SK-N-SH (cell line): Measurements from ENCODE around the gene GOLGA8N. TPM values are rescaled to one million over a fixed set of nuclear protein-coding genes. Genes with fewer than 3 reads are reported as not detected.
"Not testable (repeated sequence)": the region's sequence is repeated elsewhere in the genome, so short reads cannot be mapped to it uniquely, and the experiment has no call there.

Source experiments
- CTCF ChIA-PET: fragments of 300-600, 350-600 bp; formaldehyde crosslinking; extraction: SDS; loops from one replicate; lab custom pipeline; 2021; lab: Yijun Ruan, JAX
- POLR2A ChIA-PET: fragments of 350-600 bp; sonication (Branson Sonifier 250); formaldehyde crosslinking; extraction: SDS; loops from one replicate; lab custom pipeline; 2020; ENCODE audit warnings: antibody characterized with exemption, inconsistent platforms; lab: Yijun Ruan, JAX
- DNase-seq: peaks from one replicate; pipeline ENCODE4 v3.0.0; 2012
- H2AFZ ChIP-seq: fragments of 200-600 bp; sonication (generic); 2 replicates; pipeline ENCODE4 v1.8.1; 2016; ENCODE audit warnings: antibody characterized with exemption, mild to moderate bottlenecking, low read depth
- H3F3A ChIP-seq: fragments of 200-600 bp; sonication (generic); replicated peaks from 2 replicates; pipeline ENCODE3; 2016; ENCODE audit warnings: antibody characterized with exemption, mild to moderate bottlenecking; ENCODE audit not compliant: insufficient read depth
- H3K27ac ChIP-seq, 2 experiments: fragments of 200-500 bp in 1 of 2; fragments of 200-600 bp in 1 of 2; sonication (Bioruptor generic) in 1 of 2; sonication (generic), shearing (Covaris generic) in 1 of 2; 2 replicates each; pipeline versions ENCODE4 v1.5.1 to v1.6.1; 2014 to 2016; ENCODE audit warnings: low read depth in 2 of 2, inconsistent platforms in 1 of 2, low read length in 1 of 2, mild to moderate bottlenecking in 1 of 2, mixed read lengths in 1 of 2
- H3K27me3 ChIP-seq: fragments of 200-600 bp; sonication (generic), shearing (Covaris generic); 2 replicates; pipeline ENCODE4 v1.6.1; 2016; ENCODE audit warnings: mixed run types; ENCODE audit not compliant: insufficient read depth
- H3K36me3 ChIP-seq, 2 experiments: fragments of 200-500 bp in 1 of 2; fragments of 200-600 bp in 1 of 2; sonication (Bioruptor generic) in 1 of 2; sonication (generic) in 1 of 2; replicated peaks in 1 of 2; 2 replicates each; pipeline versions ENCODE3 to v1.5.1; 2014 to 2016; ENCODE audit warnings: low read length in 1 of 2, mild to moderate bottlenecking in 1 of 2; ENCODE audit not compliant: insufficient read depth in 2 of 2, control insufficient read depth in 1 of 2
- H3K4me1 ChIP-seq, 2 experiments: fragments of 200-500 bp in 1 of 2; fragments of 200-600 bp in 1 of 2; sonication (Bioruptor generic) in 1 of 2; sonication (generic), shearing (Covaris generic) in 1 of 2; 2 replicates each; pipeline versions ENCODE4 v1.5.1 to v1.6.1; 2014 to 2016; ENCODE audit warnings: low read depth in 1 of 2, low read length in 1 of 2, mixed run types in 1 of 2; ENCODE audit not compliant: insufficient read depth in 2 of 2, control insufficient read depth in 1 of 2
- H3K4me2 ChIP-seq: fragments of 200-600 bp; sonication (generic), shearing (Covaris generic); 2 replicates; pipeline ENCODE4 v1.6.1; 2017; ENCODE audit warnings: mixed run types
- H3K4me3 ChIP-seq, 2 experiments: fragments of 200-500 bp in 1 of 2; fragments of 200-600 bp in 1 of 2; sonication (Bioruptor generic) in 1 of 2; sonication (generic), shearing (Covaris generic) in 1 of 2; 2 replicates each; pipeline versions ENCODE4 v1.5.1 to v1.8.1; 2014 to 2016; ENCODE audit warnings: low read depth in 2 of 2, inconsistent platforms in 1 of 2, low read length in 1 of 2, mild to moderate bottlenecking in 1 of 2, mixed read lengths in 1 of 2, moderate library complexity in 1 of 2
- H3K79me2 ChIP-seq: fragments of 200-600 bp; sonication (generic); 2 replicates; pipeline ENCODE4 v1.8.1; 2017; ENCODE audit warnings: mild to moderate bottlenecking; ENCODE audit not compliant: insufficient read depth
- H3K9ac ChIP-seq: fragments of 200-600 bp; sonication (generic); 2 replicates; pipeline ENCODE4 v1.6.1; 2017; ENCODE audit warnings: mixed run types
- H3K9me2 ChIP-seq: fragments of 200-600 bp; sonication (generic); 2 replicates; pipeline ENCODE4 v1.6.1; 2017; ENCODE audit warnings: mixed run types
- H3K9me3 ChIP-seq: fragments of 200-600 bp; sonication (generic); 2 replicates; pipeline ENCODE4 v1.6.1; 2017; ENCODE audit warnings: mixed run types, mild to moderate bottlenecking, moderate library complexity
- H4K20me1 ChIP-seq: fragments of 200-600 bp; sonication (generic); 2 replicates; pipeline ENCODE4 v1.6.1; 2017; ENCODE audit warnings: mild to moderate bottlenecking, mixed run types; ENCODE audit not compliant: insufficient read depth
- WGBS: methylation state at CpG from one replicate; pipeline ENCODE4 v1.1.6; 2017; ENCODE audit warnings: low lambda C conversion rate; 5-methylcytosine and 5-hydroxymethylcytosine counted together
- polyA plus RNA-seq, 3 experiments: library from polyadenylated mRNA; depleted of rRNA; stranded (reverse); fragments of >200 nt; gene quantifications; 2 replicates each; pipeline ENCODE4 v1.2.3, GENCODE V29; 2012

Gene GOLGA8N
- polyA plus RNA-seq (2012; rRNA removed): 1.2 and 1.6 TPM in 2 replicates
- polyA plus RNA-seq (2012; cell fraction: cytosol; rRNA removed): 0.71 and 0.73 TPM in 2 replicates
- 10.0 and 10.8 TPM in 2 replicates for polyA plus RNA-seq (2012; cell fraction: nucleus; rRNA removed)

- POLR2A ChIA-PET, H4K20me1 ChIP-seq, H3K9me2 ChIP-seq, H3K4me3 ChIP-seq, H3K4me2 ChIP-seq, H3K9ac ChIP-seq, H3F3A ChIP-seq, H2AFZ ChIP-seq, H3K79me2 ChIP-seq, H3K27me3 ChIP-seq, H3K36me3 ChIP-seq, H3K9me3 ChIP-seq, DNase-seq, H3K27ac ChIP-seq, H3K4me1 ChIP-seq: not testable (repeated sequence)
- CTCF ChIA-PET: interaction anchor here (0.6 kb wide), 1 partner anchor 88 kb away, joined by 3 read pairs; no protein-coding TSS in a partner anchor
- 76% methylated on average over 7 of the region's 8 CpGs for WGBS
Measured at GRCh38 chr15:32593151-32593550, at the start of gene GOLGA8N. TSS of gene GOLGA8N (plus strand) at chr15:32593456.

- H3K4me3 ChIP-seq, DNase-seq, CTCF ChIA-PET, H4K20me1 ChIP-seq, H3K79me2 ChIP-seq, H3K4me1 ChIP-seq, H3F3A ChIP-seq, H3K9me3 ChIP-seq, H3K9me2 ChIP-seq, H3K36me3 ChIP-seq, H2AFZ ChIP-seq, H3K27me3 ChIP-seq, H3K9ac ChIP-seq, H3K4me2 ChIP-seq, POLR2A ChIA-PET, H3K27ac ChIP-seq: not testable (repeated sequence)
- WGBS: no CpG with 5 or more reads among the region's 1 CpG
Measured at GRCh38 chr15:32543456-32543855, 49.8 kb upstream of the GOLGA8N start.

- not testable (repeated sequence) for H3K9me3 ChIP-seq, H4K20me1 ChIP-seq
- WGBS: no CpG with 5 or more reads among the region's 9 CpGs
Measured at GRCh38 chr15:32545129-32545528, 48.1 kb upstream of the GOLGA8N start.

GRCh38 chr15:32554587-32554986 lies 38.7 kb upstream of the GOLGA8N start:
- H3K27me3 ChIP-seq, H3K4me2 ChIP-seq, H2AFZ ChIP-seq, H3K9me2 ChIP-seq, POLR2A ChIA-PET, H3K36me3 ChIP-seq, H3K4me3 ChIP-seq, H3F3A ChIP-seq, CTCF ChIA-PET, H3K9ac ChIP-seq, DNase-seq, H3K79me2 ChIP-seq, H3K27ac ChIP-seq, H3K4me1 ChIP-seq, H3K9me3 ChIP-seq, H4K20me1 ChIP-seq: not testable (repeated sequence)

More at GRCh38 chr15:32545129-32545528, 48.1 kb upstream of the GOLGA8N start:
- H3K9ac ChIP-seq, DNase-seq, H3K4me2 ChIP-seq, H3K79me2 ChIP-seq, H2AFZ ChIP-seq, POLR2A ChIA-PET, H3K27me3 ChIP-seq, CTCF ChIA-PET, H3K27ac ChIP-seq, H3K4me1 ChIP-seq, H3K36me3 ChIP-seq, H3K9me2 ChIP-seq, H3K4me3 ChIP-seq, H3F3A ChIP-seq: not testable (repeated sequence)

- H3K9ac ChIP-seq, POLR2A ChIA-PET, H3K4me1 ChIP-seq, H3K27me3 ChIP-seq, H3K4me3 ChIP-seq, H3K27ac ChIP-seq, H3K79me2 ChIP-seq, DNase-seq, H3K9me2 ChIP-seq, H3K9me3 ChIP-seq, H3F3A ChIP-seq, H3K36me3 ChIP-seq, H2AFZ ChIP-seq, CTCF ChIA-PET, H3K4me2 ChIP-seq, H4K20me1 ChIP-seq: not testable (repeated sequence)
- 92% methylated on average over 6 of the region's 6 CpGs for WGBS
Measured at GRCh38 chr15:32562198-32562597, 31.1 kb upstream of the GOLGA8N start.

- H3K9me3 ChIP-seq, POLR2A ChIA-PET, H3F3A ChIP-seq, H3K4me1 ChIP-seq, H3K9ac ChIP-seq, H3K27ac ChIP-seq, CTCF ChIA-PET, DNase-seq, H3K4me2 ChIP-seq, H4K20me1 ChIP-seq, H3K36me3 ChIP-seq, H2AFZ ChIP-seq, H3K4me3 ChIP-seq, H3K79me2 ChIP-seq, H3K27me3 ChIP-seq, H3K9me2 ChIP-seq: not testable (repeated sequence)
- 37% methylated on average over 2 of the region's 3 CpGs for WGBS
Measured at GRCh38 chr15:32568988-32569387, 24.3 kb upstream of the GOLGA8N start.

- H4K20me1 ChIP-seq, H3K27ac ChIP-seq, H3K27me3 ChIP-seq, H3K36me3 ChIP-seq, DNase-seq, H3K9ac ChIP-seq, H3K9me2 ChIP-seq, H2AFZ ChIP-seq, H3F3A ChIP-seq, H3K4me3 ChIP-seq, H3K9me3 ChIP-seq, H3K4me1 ChIP-seq, POLR2A ChIA-PET, H3K4me2 ChIP-seq, H3K79me2 ChIP-seq, CTCF ChIA-PET: not testable (repeated sequence)
- 49% methylated on average over 2 of the region's 4 CpGs for WGBS
Measured at GRCh38 chr15:32578482-32578881, 14.8 kb upstream of the GOLGA8N start.
